ENCODE results near the gene ABCA13.

ABCA13 gene

GRCh38 chr7:48245751-48246472 is 74.7 kb downstream of the ABCA13 start:
- TF ChIP-seq SPI1 (IDR thresholded peaks at IDR 0.05; ENCODE audit: borderline replicate concordance, low read depth) (peak; percentile 93), CTCF (IDR thresholded peaks at IDR 0.05; ENCODE audit: insufficient read depth, low read length) (no peak)
- Histone ChIP-seq H3K27me3 (ENCODE audit: insufficient read depth, poor library complexity, severe bottlenecking) (no peaks in the 10 kb centered on the region), H3K27ac (replicated peaks) (no peak overlapping the region), H3K4me3 (replicated peaks; ENCODE audit: insufficient read depth, low read length) (no peak overlapping the region)
- DNase-seq (ENCODE audit: low read depth in 1 of 2, low spot score in 1 of 2) = peak in 1 of 2 experiments; percentile 68

GRCh38 chr7:48249166-48249565 is 77.9 kb downstream of the ABCA13 start:
- Histone ChIP-seq H3K4me3 (replicated peaks; ENCODE audit: insufficient read depth, low read length) (no peak overlapping the region), H3K27me3 (ENCODE audit: insufficient read depth, poor library complexity, severe bottlenecking) (no peaks in the 10 kb centered on the region), H3K27ac (replicated peaks) (no peak overlapping the region)
- TF ChIP-seq SPI1 (IDR thresholded peaks at IDR 0.05; ENCODE audit: borderline replicate concordance, low read depth) = no peak
- TF ChIP-seq REST (IDR thresholded peaks at IDR 0.05; ENCODE audit: insufficient replicate concordance, low read depth) = no peak
- no peak for TF ChIP-seq POLR2AphosphoS5 (IDR thresholded peaks at IDR 0.05; ENCODE audit: low read depth)
- no peak for TF ChIP-seq CTCF (IDR thresholded peaks at IDR 0.05; ENCODE audit: insufficient read depth, low read length)
- no peak for TF ChIP-seq GABPA (IDR thresholded peaks at IDR 0.05; ENCODE audit: low read depth)
- DNase-seq (ENCODE audit: low read depth in 1 of 2, low spot score in 1 of 2) = no peak

- Histone ChIP-seq H3K27ac (replicated peaks) (no peak overlapping the region), H3K4me3 (replicated peaks; ENCODE audit: insufficient read depth, low read length) (no peak overlapping the region), H3K27me3 (ENCODE audit: insufficient read depth, poor library complexity, severe bottlenecking) (no peaks in the 10 kb centered on the region)
- DNase-seq (ENCODE audit: low read depth in 1 of 2, low spot score in 1 of 2) = no peak
- no peak for TF ChIP-seq POLR2AphosphoS5 (IDR thresholded peaks at IDR 0.05; ENCODE audit: low read depth)
- TF ChIP-seq SPI1 (IDR thresholded peaks at IDR 0.05; ENCODE audit: borderline replicate concordance, low read depth) = no peak
Measured at GRCh38 chr7:48250441-48250951, 79.2 kb downstream of the ABCA13 start.

GRCh38 chr7:48251766-48252165 is 80.5 kb downstream of the ABCA13 start:
- Histone ChIP-seq H3K27me3 (ENCODE audit: insufficient read depth, poor library complexity, severe bottlenecking) (no peaks in the 10 kb centered on the region), H3K27ac (replicated peaks) (no peak overlapping the region), H3K4me3 (replicated peaks; ENCODE audit: insufficient read depth, low read length) (no peak overlapping the region)
- TF ChIP-seq CTCF (IDR thresholded peaks at IDR 0.05; ENCODE audit: insufficient read depth, low read length) = no peak
- no peak for TF ChIP-seq GABPA (IDR thresholded peaks at IDR 0.05; ENCODE audit: low read depth)
- no peak for TF ChIP-seq REST (IDR thresholded peaks at IDR 0.05; ENCODE audit: insufficient replicate concordance, low read depth)
- TF ChIP-seq SPI1 (IDR thresholded peaks at IDR 0.05; ENCODE audit: borderline replicate concordance, low read depth) = no peak
- TF ChIP-seq POLR2AphosphoS5 (IDR thresholded peaks at IDR 0.05; ENCODE audit: low read depth) = no peak
- no peak for DNase-seq (ENCODE audit: low read depth in 1 of 2, low spot score in 1 of 2)
